ENCODE results near the gene CTTNBP2NL. TPM values are rescaled to one million over a fixed set of nuclear protein-coding genes. Genes with fewer than 3 reads are reported as not detected.

Gene CTTNBP2NL
- total RNA-seq, 4 donors from 2014 or later: 44.6 to 64.8 (median 52.4) TPM

DNA sequence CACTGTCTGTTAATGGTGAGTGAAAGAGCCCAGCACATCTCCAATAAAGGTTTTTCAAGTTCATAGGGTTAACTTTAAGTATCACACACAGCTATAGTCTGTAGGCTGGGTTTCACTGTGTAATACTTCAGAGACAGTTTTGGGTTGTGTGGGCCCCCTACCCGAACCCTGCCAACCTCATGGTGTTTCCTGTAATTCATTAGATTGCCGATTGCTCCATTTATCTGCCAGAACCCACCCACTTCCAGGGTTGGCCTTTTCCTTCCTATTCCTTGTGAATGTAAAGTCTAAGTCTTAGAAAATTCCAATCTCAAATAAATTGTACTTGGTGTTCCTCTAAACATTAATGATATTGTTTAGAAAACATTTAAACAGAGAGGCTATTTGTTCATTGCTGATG lies 43.6 kb downstream of the CTTNBP2NL start:
- H3K9me3 ChIP-seq: no peaks in the 10 kb centered on the region
- intact Hi-C loops (cut with DNase I; ENCODE audit: low total_unique reads): no loop called here
- peak overlapping the region; percentile 22 to 51 (median 29) for H3K27ac ChIP-seq
- H3K27me3 ChIP-seq: no peaks in the 10 kb centered on the region
- DNase-seq: no peak
- WGBS, 2 donors (ENCODE audit: low coverage in 1 of 2): 56 to 69% methylated on average over 2 of the region's 2 CpGs
- no peak overlapping the region for H3K4me3 ChIP-seq
- TF ChIP-seq CTCF (IDR thresholded peaks at IDR 0.05): no peak
- H3K36me3 ChIP-seq: peaks cover 0 to 13% (median 2%) of the 10 kb centered on the region in 4 donors
- in situ Hi-C loops (cut with MboI; ENCODE audit: low pct_ligation_motif_present in 1 of 4, low pct_unique_long_range_greater_than_20kb in 1 of 4, low sequenced_read_pairs in 3 of 4): no loop called here
- peaks cover 0 to 23% (median 2%) of the 10 kb centered on the region in 4 donors for H3K4me1 ChIP-seq

DNA sequence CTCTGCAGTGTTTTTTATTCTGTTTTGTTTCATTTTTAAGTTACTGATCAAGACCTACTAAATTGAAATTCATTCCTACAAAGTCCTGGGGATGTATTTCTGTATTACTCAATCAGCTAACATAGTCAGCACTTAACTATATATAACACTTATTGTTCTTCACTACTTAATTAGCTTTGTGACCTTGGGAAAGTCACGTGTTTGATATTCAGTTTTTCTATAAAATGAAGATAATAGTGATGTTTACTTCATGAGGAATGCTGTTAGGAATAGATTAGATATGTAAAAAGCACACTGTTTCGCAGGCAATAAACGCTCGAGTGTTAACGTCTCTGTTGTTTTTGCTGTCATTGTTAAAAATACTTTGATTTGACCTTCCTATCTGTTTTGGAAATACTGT lies 44.6 kb downstream of the CTTNBP2NL start:
- no peak overlapping the region for H3K4me3 ChIP-seq
- H3K4me1 ChIP-seq: peaks cover 0 to 25% (median 2%) of the 10 kb centered on the region in 4 donors
- no peaks in the 10 kb centered on the region for H3K27me3 ChIP-seq
- TF ChIP-seq CTCF (IDR thresholded peaks at IDR 0.05) (no peak), EP300 (IDR thresholded peaks at IDR 0.05; ENCODE audit: low read depth) (no peak), POLR2A (IDR thresholded peaks at IDR 0.05) (no peak), POLR2AphosphoS5 (IDR thresholded peaks at IDR 0.05) (no peak)
- H3K9me3 ChIP-seq: no peaks in the 10 kb centered on the region
- H3K27ac ChIP-seq: no peak overlapping the region
- in situ Hi-C loops (cut with MboI; ENCODE audit: low pct_ligation_motif_present in 1 of 4, low pct_unique_long_range_greater_than_20kb in 1 of 4, low sequenced_read_pairs in 3 of 4) (no loop called here), intact Hi-C loops (cut with DNase I; ENCODE audit: low total_unique reads) (no loop called here)
- 82 to 83% methylated on average over 5 of the region's 5 CpGs for WGBS, 2 donors (ENCODE audit: low coverage in 1 of 2)
- no peak for DNase-seq
- peaks cover 0 to 13% (median 2%) of the 10 kb centered on the region in 4 donors for H3K36me3 ChIP-seq

GRCh38 chr1:112444269-112444668 lies 48.3 kb downstream of the CTTNBP2NL start:
- no peak for DNase-seq
- TF ChIP-seq CTCF (IDR thresholded peaks at IDR 0.05) (no peak), POLR2A (IDR thresholded peaks at IDR 0.05) (no peak), POLR2AphosphoS5 (IDR thresholded peaks at IDR 0.05) (no peak), EP300 (IDR thresholded peaks at IDR 0.05; ENCODE audit: low read depth) (no peak)
- no peak overlapping the region for H3K27ac ChIP-seq
- intact Hi-C loops (cut with DNase I; ENCODE audit: low total_unique reads): no loop called here
- H3K4me1 ChIP-seq: peaks cover 0 to 20% (median 4%) of the 10 kb centered on the region in 4 donors
- H3K36me3 ChIP-seq: peaks cover 0 to 13% (median 0%) of the 10 kb centered on the region in 4 donors
- no peaks in the 10 kb centered on the region for H3K9me3 ChIP-seq
- no peaks in the 10 kb centered on the region for H3K27me3 ChIP-seq
- H3K4me3 ChIP-seq: no peak overlapping the region
- WGBS, 2 donors (ENCODE audit: low coverage in 1 of 2): 67 to 74% methylated on average over 1 of the region's 1 CpG
- in situ Hi-C loops (cut with MboI; ENCODE audit: low pct_ligation_motif_present in 1 of 4, low pct_unique_long_range_greater_than_20kb in 1 of 4, low sequenced_read_pairs in 3 of 4): no loop called here

- Histone ChIP-seq H3K36me3 (peaks cover 0 to 13% (median 0%) of the 10 kb centered on the region in 4 donors), H3K4me1 (peaks cover 0 to 14% (median 4%) of the 10 kb centered on the region in 4 donors), H3K4me3 (no peak overlapping the region), H3K27ac (no peak overlapping the region), H3K9me3 (no peaks in the 10 kb centered on the region), H3K27me3 (no peaks in the 10 kb centered on the region)
- WGBS, 2 donors (ENCODE audit: low coverage in 1 of 2): 66 to 100% methylated on average over 1 of the region's 1 CpG
- in situ Hi-C loops (cut with MboI; ENCODE audit: low pct_ligation_motif_present in 1 of 4, low pct_unique_long_range_greater_than_20kb in 1 of 4, low sequenced_read_pairs in 3 of 4) (no loop called here), intact Hi-C loops (cut with DNase I; ENCODE audit: low total_unique reads) (no loop called here)
- no peak for DNase-seq
- TF ChIP-seq POLR2A (IDR thresholded peaks at IDR 0.05) (no peak), CTCF (IDR thresholded peaks at IDR 0.05) (no peak), EP300 (IDR thresholded peaks at IDR 0.05; ENCODE audit: low read depth) (no peak), POLR2AphosphoS5 (IDR thresholded peaks at IDR 0.05) (no peak)
Observed at GRCh38 chr1:112445596-112445995, 49.6 kb downstream of the CTTNBP2NL start.
